Neural crest cell (in vitro differentiated cells): Measurements from ENCODE around the gene NEK6. TPM values are rescaled to one million over a fixed set of nuclear protein-coding genes. Genes with fewer than 3 reads are reported as not detected.

Experiments
- DNase-seq: peaks from one replicate; pipeline ENCODE4 v3.0.0; 2021; ENCODE audit warnings: low read depth, mixed read lengths, low spot score
- H3K27ac Mint-ChIP-seq: one replicate; pipeline ENCODE4 v1.8.0; 2021; ENCODE audit warnings: mild to moderate bottlenecking, mixed read lengths; ENCODE audit not compliant: unreplicated experiment
- H3K27me3 Mint-ChIP-seq: 2 replicates; pipeline ENCODE4 v1.8.0; 2021; ENCODE audit warnings: low read depth, mild to moderate bottlenecking, mixed read lengths
- H3K36me3 Mint-ChIP-seq: 2 replicates; pipeline ENCODE4 v1.8.0; 2021; ENCODE audit warnings: low read depth, mild to moderate bottlenecking, mixed read lengths
- H3K4me1 Mint-ChIP-seq: 2 replicates; pipeline ENCODE4 v1.8.0; 2021; ENCODE audit warnings: mixed read lengths
- H3K4me3 Mint-ChIP-seq: one replicate; pipeline ENCODE4 v1.8.0; 2021; ENCODE audit warnings: mild to moderate bottlenecking, mixed read lengths
- H3K9me3 Mint-ChIP-seq: 2 replicates; pipeline ENCODE4 v1.8.0; 2021; ENCODE audit warnings: mixed read lengths
- total RNA-seq: library from RNA; stranded (reverse); gene quantifications from 2 replicates; pipeline ENCODE4 v1.2.1, GENCODE V29; 2021
- TF ChIP-seq, protein P1 (sequence below): fragments of 200-600 bp; sonication (generic); conservative IDR thresholded peaks from 2 replicates; pipeline ENCODE4 v1.5.0; 2021; ENCODE audit warnings: antibody characterized with exemption, mild to moderate bottlenecking

Gene NEK6
- total RNA-seq, 1 donor from 2014 or later: 31.9 TPM

DNA sequence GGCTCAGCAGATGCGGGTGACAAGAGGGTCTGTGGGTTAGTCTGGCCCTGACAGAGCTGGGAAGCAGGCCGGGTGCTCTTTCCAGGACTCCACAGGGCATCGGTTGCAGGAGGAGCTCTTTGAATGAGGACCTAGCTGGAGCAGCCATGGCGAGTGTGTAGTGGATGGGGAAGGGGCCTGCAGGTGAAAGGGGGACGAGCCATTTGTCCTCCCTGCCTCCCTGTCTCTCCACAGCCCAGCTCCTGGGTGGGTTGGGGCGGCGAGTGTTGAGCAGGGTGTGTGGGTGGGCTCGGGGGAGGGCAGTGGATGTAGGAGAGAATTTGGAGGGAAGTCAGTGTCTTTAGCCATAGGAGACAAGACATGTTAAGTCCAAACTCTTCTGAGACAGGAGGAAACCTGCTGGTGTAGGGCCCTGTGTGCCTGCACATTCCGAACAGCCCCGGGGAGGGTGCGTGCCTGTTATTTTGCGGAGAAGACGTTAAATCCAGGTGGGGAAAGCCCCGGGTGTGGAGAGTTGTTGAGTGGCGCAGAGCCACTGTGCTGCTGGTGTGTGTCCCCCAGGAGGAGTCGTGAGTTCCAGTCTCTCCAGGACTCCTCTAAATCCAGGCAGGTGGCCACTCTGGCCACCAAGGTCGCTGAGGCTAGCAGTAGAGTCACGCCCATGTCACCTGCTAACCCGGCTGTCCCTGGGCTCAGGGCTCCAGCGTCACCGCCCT is 83.9 kb downstream of the NEK6 start:
- TF ChIP-seq, protein P1, sequence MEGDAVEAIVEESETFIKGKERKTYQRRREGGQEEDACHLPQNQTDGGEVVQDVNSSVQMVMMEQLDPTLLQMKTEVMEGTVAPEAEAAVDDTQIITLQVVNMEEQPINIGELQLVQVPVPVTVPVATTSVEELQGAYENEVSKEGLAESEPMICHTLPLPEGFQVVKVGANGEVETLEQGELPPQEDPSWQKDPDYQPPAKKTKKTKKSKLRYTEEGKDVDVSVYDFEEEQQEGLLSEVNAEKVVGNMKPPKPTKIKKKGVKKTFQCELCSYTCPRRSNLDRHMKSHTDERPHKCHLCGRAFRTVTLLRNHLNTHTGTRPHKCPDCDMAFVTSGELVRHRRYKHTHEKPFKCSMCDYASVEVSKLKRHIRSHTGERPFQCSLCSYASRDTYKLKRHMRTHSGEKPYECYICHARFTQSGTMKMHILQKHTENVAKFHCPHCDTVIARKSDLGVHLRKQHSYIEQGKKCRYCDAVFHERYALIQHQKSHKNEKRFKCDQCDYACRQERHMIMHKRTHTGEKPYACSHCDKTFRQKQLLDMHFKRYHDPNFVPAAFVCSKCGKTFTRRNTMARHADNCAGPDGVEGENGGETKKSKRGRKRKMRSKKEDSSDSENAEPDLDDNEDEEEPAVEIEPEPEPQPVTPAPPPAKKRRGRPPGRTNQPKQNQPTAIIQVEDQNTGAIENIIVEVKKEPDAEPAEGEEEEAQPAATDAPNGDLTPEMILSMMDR: no peak
- Mint-ChIP-seq H3K27me3 (no peaks in the 10 kb centered on the region), H3K4me3 (no peak overlapping the region), H3K36me3 (peaks cover 16% of the 10 kb centered on the region), H3K27ac (no peak overlapping the region), H3K9me3 (peaks cover 4% of the 10 kb centered on the region), H3K4me1 (peaks cover 23% of the 10 kb centered on the region)
- DNase-seq: no peak

DNA sequence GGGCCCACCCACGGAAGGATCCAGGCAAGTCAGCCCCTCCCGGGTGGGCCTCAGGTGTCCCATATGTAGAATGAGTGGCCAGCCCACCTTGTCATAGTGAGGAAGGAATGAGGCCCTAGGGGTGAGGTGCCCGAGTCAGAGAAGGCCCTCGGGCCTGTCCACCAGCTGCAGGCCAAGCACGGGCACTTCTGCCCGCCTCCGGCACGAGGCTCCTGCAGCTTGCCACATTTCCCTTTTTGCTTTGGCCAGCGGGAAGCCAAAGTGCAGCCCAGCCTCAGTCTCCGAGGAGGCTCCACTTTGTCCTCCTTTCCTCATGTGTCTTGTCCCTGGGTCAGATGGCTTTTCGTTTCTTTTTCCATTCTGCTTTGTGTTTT is 84.6 kb downstream of the NEK6 start:
- TF ChIP-seq, protein P1: no peak
- no peak for DNase-seq
- H3K4me3 Mint-ChIP-seq: peak overlapping the region; percentile 64
- H3K27ac Mint-ChIP-seq: no peak overlapping the region
- peaks cover 23% of the 10 kb centered on the region for H3K4me1 Mint-ChIP-seq
- H3K36me3 Mint-ChIP-seq: peaks cover 11% of the 10 kb centered on the region
- peaks cover 4% of the 10 kb centered on the region for H3K9me3 Mint-ChIP-seq
- H3K27me3 Mint-ChIP-seq: no peaks in the 10 kb centered on the region

GRCh38 chr9:124342776-124343485 is 85.2 kb downstream of the NEK6 start:
- peak; percentile 25 for DNase-seq
- Mint-ChIP-seq H3K36me3 (peaks cover 8% of the 10 kb centered on the region), H3K4me1 (peaks cover 23% of the 10 kb centered on the region), H3K9me3 (peaks cover 4% of the 10 kb centered on the region), H3K27me3 (no peaks in the 10 kb centered on the region), H3K4me3 (peak overlapping the region; percentile 64), H3K27ac (peak overlapping the region; percentile 62)
- TF ChIP-seq, protein P1: no peak

DNA sequence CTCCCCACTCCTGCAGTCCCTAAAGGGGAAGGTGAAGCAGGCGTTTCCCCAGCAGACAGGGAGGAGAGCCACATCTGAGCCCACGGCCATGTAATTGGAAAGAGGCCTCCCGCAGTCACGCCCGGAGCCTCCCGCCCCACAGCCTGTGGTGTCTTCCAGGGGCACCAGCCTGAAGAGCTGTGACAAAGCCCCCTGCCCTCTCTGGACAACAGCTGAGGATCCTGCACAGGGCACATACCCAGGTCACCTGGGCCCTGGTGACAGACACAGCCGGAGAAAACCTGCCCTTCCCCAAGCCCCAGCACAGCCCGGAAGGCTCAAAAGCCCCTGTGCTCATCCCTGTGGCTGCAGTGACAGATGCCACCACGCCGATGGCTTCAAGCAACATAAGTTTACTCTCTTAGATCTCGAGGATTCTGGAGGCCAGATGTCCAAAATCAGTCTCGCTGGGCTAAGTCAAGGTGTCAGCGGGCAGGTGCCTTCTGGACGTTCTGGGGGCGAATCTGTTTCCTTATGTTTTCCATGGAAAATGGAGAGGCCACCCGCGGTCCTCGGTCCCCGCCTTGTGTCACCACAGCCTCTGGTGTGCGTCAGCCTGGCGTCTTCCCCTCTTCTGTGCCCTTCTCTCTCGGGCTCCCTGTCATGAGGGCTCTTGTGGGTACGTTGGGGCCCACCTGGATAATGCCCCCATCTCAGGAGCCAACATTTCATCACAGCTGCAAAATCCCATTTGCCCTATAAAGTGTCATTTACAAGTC is 86.0 kb downstream of the NEK6 start:
- TF ChIP-seq, protein P1: no peak
- Mint-ChIP-seq H3K27me3 (no peaks in the 10 kb centered on the region), H3K9me3 (no peaks in the 10 kb centered on the region), H3K4me3 (peak overlapping the region; percentile 54), H3K27ac (peak overlapping the region; percentile 43), H3K4me1 (peaks cover 23% of the 10 kb centered on the region), H3K36me3 (peaks cover 3% of the 10 kb centered on the region)
- DNase-seq: no peak

DNA sequence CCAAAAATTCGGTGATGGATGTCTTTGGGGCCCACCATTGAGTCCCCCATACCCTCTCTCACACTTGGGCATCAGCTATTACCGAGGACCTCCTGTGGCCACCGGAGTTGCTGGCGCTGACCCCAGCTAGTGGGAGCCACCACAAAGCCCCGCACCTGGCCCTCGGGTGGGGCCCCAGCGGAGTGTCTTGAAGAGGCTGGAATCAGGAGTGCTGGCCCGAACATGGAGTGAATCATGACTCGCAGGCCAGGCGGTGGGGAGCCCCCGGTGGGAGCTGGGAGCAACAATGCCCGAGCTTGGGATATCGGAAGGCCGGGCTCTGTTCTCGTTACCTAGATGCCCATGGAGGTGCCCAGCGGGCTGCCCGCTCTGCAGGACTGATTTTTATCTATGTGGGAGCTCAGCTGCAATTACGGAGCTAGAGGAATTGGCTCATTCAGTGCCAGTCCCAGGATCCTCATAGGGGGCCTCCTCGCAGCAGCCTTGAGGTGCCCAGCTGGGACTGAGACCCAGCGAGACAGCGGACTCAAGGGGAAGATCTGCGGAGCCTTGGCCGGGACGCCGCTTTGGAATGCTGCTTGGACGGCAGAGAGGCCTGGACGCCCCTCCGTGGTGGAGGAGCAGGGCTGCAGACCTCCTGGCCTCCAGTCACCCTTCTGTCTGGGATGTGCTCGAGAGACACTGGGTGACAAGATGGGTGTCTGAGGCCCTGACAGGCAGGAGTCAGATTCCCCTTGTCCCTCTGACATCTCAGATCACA is 86.7 kb downstream of the NEK6 start:
- no peak for DNase-seq
- peaks cover 22% of the 10 kb centered on the region for H3K4me1 Mint-ChIP-seq
- H3K27ac Mint-ChIP-seq: no peak overlapping the region
- H3K27me3 Mint-ChIP-seq: no peaks in the 10 kb centered on the region
- TF ChIP-seq, protein P1: no peak
- peak overlapping the region; percentile 38 for H3K4me3 Mint-ChIP-seq
- no peaks in the 10 kb centered on the region for H3K9me3 Mint-ChIP-seq
- peaks cover 3% of the 10 kb centered on the region for H3K36me3 Mint-ChIP-seq
